SK-N-MC (cell line): ENCODE measurements around the gene GPR39.

Experiments
- EZH2 ChIP-seq: fragments of 200-600 bp; sonication (generic); IDR thresholded peaks from one replicate; pipeline ENCODE4 v1.6.1; 2017; ENCODE audit warnings: antibody characterized with exemption
- POLR2AphosphoS5 ChIP-seq: IDR thresholded peaks from 2 replicates; pipeline ENCODE4 v1.6.1; 2012; ENCODE audit warnings: mild to moderate bottlenecking, low read depth, low read length, borderline replicate concordance

DNA sequence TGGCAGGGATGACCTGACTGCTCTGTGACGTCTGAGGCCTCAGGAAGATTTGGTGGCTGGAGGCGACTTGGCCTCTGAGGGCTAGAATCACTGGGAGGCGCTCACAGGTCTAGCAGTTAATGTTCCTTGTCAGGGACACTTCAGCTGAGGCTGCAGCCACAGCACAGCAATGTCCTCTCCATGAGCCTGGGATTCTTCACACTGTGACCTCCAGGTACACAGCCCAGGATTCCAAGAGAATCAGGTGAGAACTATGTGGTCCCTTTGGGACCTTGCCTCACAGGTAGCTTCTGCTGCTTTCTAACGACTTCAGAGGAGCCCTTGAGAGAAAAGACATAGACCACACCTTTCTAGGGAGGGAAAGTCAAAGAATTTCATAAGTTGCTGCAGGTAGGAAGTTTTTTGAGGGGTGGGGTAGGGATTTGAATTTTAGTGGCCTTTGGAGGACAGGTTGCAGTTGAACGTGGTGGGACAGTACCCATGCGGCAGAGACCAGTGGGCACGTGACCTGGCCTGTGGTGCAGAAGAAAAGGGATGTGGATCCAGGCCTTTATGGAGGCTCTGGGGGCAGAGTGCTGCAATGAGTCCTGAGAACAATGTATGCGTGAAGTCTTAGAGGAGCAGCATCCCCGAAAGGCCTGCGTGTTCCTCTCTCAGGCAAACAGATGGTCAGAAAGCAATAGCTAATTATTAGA lies 167.2 kb downstream of the GPR39 start:
- no peak for TF ChIP-seq POLR2AphosphoS5
- no peak for TF ChIP-seq EZH2
